ENCODE measurements around the gene AGGF1. TPM values are rescaled to one million over a fixed set of nuclear protein-coding genes. Genes with fewer than 3 reads are reported as not detected.
"Not testable (repeated sequence)": the region's sequence is repeated elsewhere in the genome, so short reads cannot be mapped to it uniquely, and the experiment has no call there.

AGGF1 gene
- total RNA-seq, 2 donors from 2014 or later = 18.3 to 20.1 TPM

DNA sequence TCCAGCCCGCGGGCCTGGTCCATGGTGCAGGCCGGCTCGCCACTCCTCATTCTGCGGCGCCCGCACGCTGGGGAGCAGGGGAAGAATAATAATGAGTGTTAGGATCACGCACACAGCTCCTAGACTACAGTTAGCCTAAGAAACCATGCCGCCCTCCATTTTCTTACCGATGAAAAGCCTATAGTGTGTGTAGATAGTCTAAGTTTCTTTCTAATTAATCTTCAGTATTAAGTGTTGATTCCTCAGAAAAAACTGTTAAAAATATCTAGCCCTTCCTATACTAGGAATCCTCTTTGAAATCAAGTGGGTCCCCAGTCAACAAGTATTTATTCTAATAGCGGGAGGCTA is 47.6 kb downstream of the AGGF1 start:
- intact Hi-C loops (cut with DNase I, micrococcal nuclease) = no loop called here
- ATAC-seq (no peak), DNase-seq (no peak)

DNA sequence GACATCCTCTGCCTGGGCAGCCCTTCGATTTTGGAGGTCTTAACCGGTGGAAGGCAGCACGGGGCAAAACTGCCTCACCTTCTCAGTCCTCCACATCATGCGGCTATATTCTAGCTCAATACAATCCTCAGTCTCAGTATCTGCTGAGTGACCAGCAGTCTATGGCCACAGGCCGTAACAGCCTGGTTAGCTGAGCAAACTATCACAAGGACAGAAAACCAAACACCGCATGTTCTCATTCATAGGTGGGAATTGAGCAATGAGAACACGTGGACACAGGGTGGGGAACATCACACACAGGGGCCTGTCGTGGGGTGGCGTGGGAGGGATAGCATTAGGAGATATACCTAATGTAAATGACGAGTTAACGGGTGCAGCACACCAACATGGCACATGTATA is 50.3 kb downstream of the AGGF1 start:
- DNase-seq, ATAC-seq: not testable (repeated sequence)
- intact Hi-C loops (cut with DNase I, micrococcal nuclease) = loop anchor here in 1 of 2 donors (10.0 kb wide), 1 partner anchor 414 kb away; the partner anchor contains the start of gene WDR41

DNA sequence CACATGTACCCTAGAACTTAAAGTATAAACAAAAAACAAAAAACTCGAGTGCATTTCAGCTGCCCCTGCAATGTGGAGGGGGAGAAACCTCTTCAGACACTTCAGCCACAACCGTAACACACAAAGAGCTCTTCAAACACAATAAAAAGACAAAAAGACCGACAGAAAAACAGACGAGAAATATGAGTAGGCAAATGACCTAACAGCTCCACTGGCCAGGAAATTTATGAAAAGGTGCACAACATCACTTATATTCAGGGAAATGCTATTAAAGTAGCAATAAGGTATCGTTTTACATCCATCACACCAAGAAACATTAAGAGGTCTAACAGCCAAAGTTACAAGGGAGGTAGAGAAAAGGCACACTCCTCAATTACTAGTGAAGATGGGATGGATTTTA is 50.7 kb downstream of the AGGF1 start:
- intact Hi-C loops (cut with DNase I, micrococcal nuclease) = loop anchor here in 1 of 2 donors (10.0 kb wide), 1 partner anchor 414 kb away; the partner anchor contains the start of gene WDR41
- no peak for ATAC-seq

DNA sequence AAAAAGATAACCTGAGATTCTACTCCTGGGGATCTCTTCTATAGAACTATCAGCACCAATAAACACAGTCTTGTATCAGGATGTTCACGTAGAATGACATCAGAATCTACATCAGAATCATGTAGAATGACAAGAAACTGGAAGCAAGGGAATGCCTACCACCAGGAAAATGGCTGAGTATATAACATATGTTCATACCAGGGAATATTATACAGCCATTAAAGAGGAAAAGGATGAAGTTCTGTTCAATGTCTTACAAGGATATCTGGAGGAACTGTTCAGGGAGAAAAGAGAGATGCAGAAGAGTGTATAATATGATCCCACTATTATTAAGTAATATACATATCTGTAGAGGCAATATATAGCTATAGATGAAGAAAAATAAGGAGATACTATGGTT is 52.1 kb downstream of the AGGF1 start:
- intact Hi-C loops (cut with DNase I, micrococcal nuclease) = loop anchor here in 1 of 2 donors (10.0 kb wide), 1 partner anchor 413 kb away; the partner anchor contains the start of gene WDR41
- DNase-seq (no peak), ATAC-seq (no peak)

More for the DNA sequence above, 50.7 kb downstream of the AGGF1 start:
- no peak for DNase-seq

DNA sequence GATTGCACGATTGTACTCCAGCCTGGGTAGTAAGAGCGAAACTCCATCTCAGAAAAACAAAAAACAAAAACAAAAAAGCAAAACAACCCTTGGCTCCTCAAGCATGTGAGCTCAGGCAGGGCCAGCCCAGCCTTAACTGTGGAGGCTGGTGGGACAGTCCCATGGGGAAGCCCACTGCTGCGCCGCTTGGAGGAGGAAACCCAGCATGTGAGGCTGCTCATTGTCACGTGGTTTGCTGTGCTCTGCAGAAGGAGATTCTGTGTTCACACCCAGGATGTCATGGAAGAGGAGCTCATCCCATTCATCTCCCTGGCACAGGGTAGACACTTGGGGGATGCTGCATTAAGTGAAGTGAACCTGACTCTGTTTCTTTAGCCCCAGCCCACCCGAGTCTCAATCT is 52.9 kb downstream of the AGGF1 start:
- intact Hi-C loops (cut with DNase I, micrococcal nuclease) = loop anchor here in 1 of 2 donors (10.0 kb wide), 1 partner anchor 412 kb away; the partner anchor contains the start of gene WDR41
- ATAC-seq (no peak), DNase-seq (no peak)

DNA sequence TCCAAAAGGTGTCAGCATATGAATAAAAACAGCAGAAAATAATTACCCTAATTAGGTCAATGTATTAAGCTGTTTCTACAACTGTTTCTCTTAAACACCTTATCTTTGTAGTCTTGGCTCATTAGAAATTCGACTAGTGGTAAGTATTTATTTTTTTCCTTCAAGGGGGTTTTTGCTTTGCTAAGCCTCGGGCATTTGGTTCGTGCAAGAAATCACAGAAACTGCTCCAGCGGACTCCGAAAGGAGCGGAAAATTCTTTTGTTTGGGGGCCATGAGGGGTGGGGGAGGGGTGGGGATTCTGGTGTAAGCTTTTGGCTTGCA is 56.1 kb downstream of the AGGF1 start:
- DNase-seq (no peak), ATAC-seq (no peak)
- intact Hi-C loops (cut with DNase I, micrococcal nuclease) = loop anchor here in 1 of 2 donors (10.0 kb wide), 1 partner anchor 408 kb away; the partner anchor contains the start of gene WDR41

DNA sequence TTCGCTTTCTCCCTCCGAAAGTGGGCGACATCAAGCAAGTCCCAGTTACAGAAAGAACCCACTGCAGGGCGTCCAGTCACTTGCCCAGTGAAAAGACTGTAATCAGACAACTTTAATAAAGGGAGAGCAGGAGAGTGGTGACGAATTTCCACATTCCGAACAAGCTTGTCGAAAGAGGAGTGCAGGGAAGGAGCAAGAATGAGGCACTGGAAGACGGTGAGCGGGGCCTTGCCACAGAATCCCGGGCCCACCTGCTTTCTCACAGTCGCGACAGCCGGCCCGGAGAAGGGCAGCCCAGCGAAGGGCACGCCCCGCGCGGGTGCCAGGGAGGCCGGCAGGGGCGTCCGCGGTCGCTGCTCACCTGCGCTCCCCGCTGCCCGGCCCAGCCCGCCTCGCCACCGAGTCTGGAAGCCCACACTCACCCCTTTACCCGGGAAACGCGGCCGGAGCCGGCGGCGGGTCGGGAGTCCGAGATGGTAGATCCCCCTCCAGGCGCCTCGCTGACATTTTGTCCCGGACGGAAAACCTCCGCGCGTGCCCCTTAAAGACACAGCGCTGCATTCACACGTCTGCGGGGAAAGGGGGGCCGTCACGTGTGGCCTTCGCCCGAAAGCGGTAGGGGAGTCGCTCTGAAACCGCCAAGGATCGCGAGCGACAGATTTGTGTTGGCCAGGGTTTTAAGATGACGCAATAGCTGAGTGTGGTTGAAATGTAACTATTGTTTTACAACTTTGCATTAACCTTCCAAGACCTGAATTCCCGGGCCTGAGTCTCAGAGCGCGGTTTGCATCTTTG is 56.7 kb downstream of the AGGF1 start, which contains the start of gene ZBED3:
ZBED3 (minus strand) TSS at position 597 of the 795 bp plus-strand sequence. CDS start 9,407 bp downstream, outside the sequence.
- ATAC-seq (peak; percentile 85), DNase-seq (peak; percentile 81 to 85)
- intact Hi-C loops (cut with DNase I, micrococcal nuclease) = loop anchor here in 1 of 2 donors (10.0 kb wide), 1 partner anchor 408 kb away; the partner anchor contains the start of gene WDR41

DNA sequence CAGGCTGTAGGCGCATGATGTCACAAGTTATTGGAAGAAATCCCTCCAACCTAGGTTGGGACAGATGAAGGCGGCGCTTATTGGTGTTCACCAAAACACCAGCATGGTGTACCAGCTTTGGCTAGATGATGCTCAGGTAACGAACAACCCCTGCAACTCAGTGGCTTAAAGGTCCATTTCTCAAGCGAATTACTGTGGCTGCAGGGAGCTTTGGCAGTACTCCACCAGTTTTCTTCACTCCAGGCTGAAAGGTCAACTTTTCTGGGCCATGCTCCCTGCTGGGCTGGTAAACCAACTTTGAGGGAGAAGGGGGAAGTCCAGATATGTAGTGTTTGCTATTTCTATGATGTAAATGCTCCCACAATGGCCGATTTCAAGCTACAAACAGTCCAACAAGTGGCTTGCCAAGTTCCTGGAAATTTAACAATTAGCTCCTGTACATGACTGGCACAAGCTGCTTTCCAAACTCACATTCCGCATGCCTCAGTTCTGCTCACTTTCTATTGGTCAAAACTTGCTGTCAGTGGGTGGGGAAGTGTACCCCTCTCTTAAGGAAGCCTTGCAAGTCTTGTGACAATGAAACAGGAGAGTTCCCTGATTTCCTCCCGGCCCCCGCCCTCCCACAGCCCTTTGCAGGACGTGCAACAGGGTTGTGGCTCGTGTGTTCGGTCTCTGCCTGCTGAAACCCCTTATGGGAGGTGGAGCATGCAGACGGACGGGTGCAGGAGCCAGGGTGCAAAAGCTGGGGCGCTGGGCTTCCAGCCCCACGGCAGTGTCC is 57.5 kb downstream of the AGGF1 start:
- intact Hi-C loops (cut with DNase I, micrococcal nuclease) = loop anchor here in 1 of 2 donors (10.0 kb wide), 1 partner anchor 407 kb away; the partner anchor contains the start of gene WDR41
- ATAC-seq = peak; percentile 31

DNA sequence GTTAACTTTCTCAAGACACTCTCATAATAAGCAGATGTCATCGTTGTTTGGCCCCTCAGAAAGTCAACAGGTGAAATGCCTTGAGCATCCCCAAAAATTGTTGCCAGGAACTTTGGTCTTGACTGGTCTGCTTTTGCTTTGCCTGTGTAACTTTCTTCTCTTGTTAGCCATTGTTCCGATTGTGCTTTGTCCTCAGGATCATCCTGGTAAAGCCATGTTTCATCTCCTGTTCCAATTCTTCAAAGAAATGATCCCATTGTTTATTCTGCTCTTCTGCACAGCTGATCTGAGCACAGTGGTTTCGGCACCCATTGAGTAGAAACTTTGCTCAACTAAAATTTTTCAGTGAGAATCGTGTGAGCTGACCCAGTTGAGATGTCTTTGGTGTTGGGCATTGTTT is 65.0 kb downstream of the AGGF1 start:
- no peak for DNase-seq
- no peak for ATAC-seq
- intact Hi-C loops (cut with DNase I, micrococcal nuclease) = no loop called here

More for the DNA sequence above, 57.5 kb downstream of the AGGF1 start:
- DNase-seq = peak; percentile 35 to 45

DNA sequence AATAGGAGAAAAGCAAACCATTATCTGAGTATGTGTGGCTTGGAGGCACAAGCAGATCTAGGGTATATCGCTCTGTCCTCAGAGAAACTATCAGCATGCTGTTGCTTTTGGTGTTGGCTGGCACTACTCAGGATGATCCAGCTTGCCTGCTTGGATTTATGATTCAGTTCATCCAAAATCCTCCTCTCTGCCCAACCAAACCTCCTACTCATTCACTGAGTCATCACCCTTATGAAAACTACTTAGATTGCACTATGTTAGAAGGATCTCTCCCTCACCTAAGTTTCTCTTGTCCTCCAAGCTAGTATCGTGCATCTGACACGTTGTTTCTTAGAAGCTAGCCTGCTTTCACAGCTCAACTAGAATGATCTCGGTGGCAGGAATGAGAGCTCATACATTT is 71.1 kb downstream of the AGGF1 start:
- no peak for ATAC-seq
- intact Hi-C loops (cut with DNase I, micrococcal nuclease) = no loop called here

DNA sequence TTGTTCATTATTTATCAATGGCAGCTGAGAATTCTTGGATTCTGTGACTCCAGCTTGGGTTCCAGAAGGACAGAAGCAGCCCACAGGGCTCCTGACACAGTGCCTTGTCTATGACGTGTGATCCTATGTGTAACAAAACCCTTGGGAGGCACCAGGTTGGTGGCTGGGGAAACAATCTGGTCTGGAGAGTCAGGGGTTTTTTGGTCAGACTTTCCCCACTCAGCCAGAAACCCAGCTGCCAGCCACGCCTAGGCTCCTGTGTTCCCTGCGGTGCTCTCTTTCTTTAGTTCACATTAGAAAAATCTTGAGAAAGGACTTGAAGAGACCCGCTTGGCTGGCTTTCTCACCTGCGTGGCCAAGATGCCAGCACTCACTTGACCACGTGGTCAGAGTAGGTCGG is 72.3 kb downstream of the AGGF1 start:
- intact Hi-C loops (cut with DNase I, micrococcal nuclease) = no loop called here
- ATAC-seq (no peak), DNase-seq (no peak)

More for the DNA sequence above, 71.1 kb downstream of the AGGF1 start:
- no peak for DNase-seq

DNA sequence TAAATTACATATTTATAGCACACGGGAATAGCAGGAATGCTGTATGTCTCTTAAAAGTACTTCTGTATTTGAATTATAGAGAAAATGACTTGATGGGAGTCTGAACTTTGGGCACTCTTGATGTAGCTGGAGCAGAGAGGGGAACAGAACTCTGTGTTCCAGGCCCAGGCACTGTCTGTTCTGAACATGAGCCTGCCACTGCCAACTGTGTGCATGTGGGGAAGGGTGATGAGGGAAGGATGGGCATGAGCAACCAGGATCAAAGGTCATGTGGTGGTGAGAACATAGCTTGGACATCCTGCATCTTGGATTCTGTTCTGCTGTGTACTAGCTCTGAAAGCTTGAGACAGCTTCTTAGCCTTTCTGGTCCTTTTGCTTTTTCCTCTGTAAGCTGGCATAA is 73.3 kb downstream of the AGGF1 start:
- no peak for ATAC-seq
- intact Hi-C loops (cut with DNase I, micrococcal nuclease) = no loop called here

DNA sequence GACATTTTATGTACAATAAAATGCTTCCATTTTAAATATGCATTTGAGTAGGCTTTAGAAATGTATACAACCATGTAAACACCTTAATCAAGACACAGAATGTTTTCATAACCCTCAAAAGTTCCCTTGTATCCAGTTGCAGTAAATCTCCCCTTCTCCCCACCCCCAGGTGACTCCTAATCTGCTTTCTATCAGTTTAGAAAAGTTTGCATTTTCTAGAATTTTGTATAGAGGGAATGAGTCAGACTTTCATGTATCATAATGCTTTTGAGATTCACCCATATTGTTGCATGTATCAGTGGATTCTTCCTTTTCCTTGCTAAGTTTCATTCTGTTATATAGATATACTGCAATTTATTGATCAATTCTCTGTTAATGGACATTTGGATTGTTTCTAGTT is 74.6 kb downstream of the AGGF1 start:
- intact Hi-C loops (cut with DNase I, micrococcal nuclease) = no loop called here
- no peak for ATAC-seq

More for the DNA sequence above, 73.3 kb downstream of the AGGF1 start:
- DNase-seq = no peak

DNA sequence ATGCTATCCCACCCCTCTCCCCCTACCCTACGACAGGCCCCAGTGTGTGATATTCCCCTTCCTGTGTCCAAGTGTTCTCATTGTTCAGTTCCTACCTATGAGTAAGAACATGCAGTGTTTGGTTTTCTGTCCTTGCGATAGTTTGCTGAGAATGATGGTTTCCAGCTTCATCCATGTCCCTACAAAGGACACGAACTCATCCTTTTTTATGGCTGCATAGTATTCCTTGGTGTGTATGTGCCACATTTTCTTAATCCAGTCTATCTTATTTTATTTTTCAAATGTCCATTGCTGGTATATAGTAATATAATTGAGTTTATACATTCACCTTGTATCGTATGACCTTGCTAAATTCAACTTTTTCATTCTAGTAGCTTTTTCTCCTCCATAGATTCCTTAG is 76.8 kb downstream of the AGGF1 start:
- ATAC-seq; intact Hi-C loops (cut with DNase I, micrococcal nuclease): not testable (repeated sequence)

More for the DNA sequence above, 74.6 kb downstream of the AGGF1 start:
- DNase-seq = no peak

More for the DNA sequence above, 76.8 kb downstream of the AGGF1 start:
- DNase-seq = not testable (repeated sequence)

Other genes starting within 250 kb of the AGGF1 start
- gene F2RL1, start 211.4 kb upstream of the AGGF1 start, total RNA-seq = 100 to 1,000 TPM; 174 to 180 TPM
- gene S100Z, start 180.4 kb upstream of the AGGF1 start, total RNA-seq = under 1 TPM in 1 of 2 donors, not detected in 1; 0.31 TPM
- gene CRHBP, start 77.4 kb upstream of the AGGF1 start, total RNA-seq = under 1 TPM in 1 of 2 donors, not detected in 1; 0.87 TPM
- gene ZBED3, start 56.9 kb downstream of the AGGF1 start, total RNA-seq = 1 to 10 TPM; 8.1 to 9.5 TPM
- gene PDE8B, start 180.3 kb downstream of the AGGF1 start, total RNA-seq = 1 to 10 TPM in 1 of 2 donors, under 1 TPM in 1; 0.89 to 1.4 TPM

Measured in left colon (tissue), 2 donors.